Adrenal gland (tissue), 12 donors: ENCODE results near the gene SGSM1. TPM values are rescaled to one million over a fixed set of nuclear protein-coding genes. Genes with fewer than 3 reads are reported as not detected.

Experiments used
- DNase-seq, 7 donors: peaks; one replicate each; pipeline ENCODE4 v3.0.0-alpha.2; 2019 to 2020
- H3K27ac ChIP-seq, 5 donors: fragments of 200-600 bp; sonication (generic) in 4 of 5; 1 replicate in 3 of 5; 2 replicates in 2 of 5; pipeline versions ENCODE4 v1.5.1 to v1.8.0; 2016 to 2020; ENCODE audit warnings: mild to moderate bottlenecking in 1 of 5
- H3K27me3 ChIP-seq: fragments of 200-600 bp; 2 replicates; pipeline ENCODE4 v1.8.0; 2021
- H3K36me3 ChIP-seq, 2 donors: fragments of 200-600 bp; replicated peaks in 1 of 2; 1 replicate in 1 of 2; 2 replicates in 1 of 2; pipeline versions ENCODE4 v1.5.1 to v1.8.0; 2018 to 2022
- H3K4me1 ChIP-seq, 2 donors: fragments of 200-600 bp; replicated peaks in 1 of 2; 1 replicate in 1 of 2; 2 replicates in 1 of 2; pipeline versions ENCODE4 v1.5.1 to v1.8.0; 2018 to 2021
- H3K4me3 ChIP-seq, 4 donors: fragments of 200-600 bp; sonication (generic) in 3 of 4; one replicate each; pipeline ENCODE4 v1.5.1; 2016 to 2018
- H3K9me3 ChIP-seq, 3 donors: fragments of 200-600 bp; sonication (generic) in 1 of 3; replicated peaks in 1 of 3; 1 replicate in 2 of 3; 2 replicates in 1 of 3; pipeline versions ENCODE4 v1.5.1 to v1.8.0; 2016 to 2021
- POLR2A ChIP-seq, 2 donors: fragments of 450-650 bp; IDR thresholded peaks; one replicate each; pipeline ENCODE4 v1.6.1; 2017; ENCODE audit warnings: antibody characterized with exemption in 2 of 2, mild to moderate bottlenecking in 2 of 2, moderate library complexity in 1 of 2
- WGBS, 4 donors: extraction: QIAGEN DNeasy Blood & Tissue Kit in 2 of 4; methylation state at CpG; one replicate each; pipeline versions ENCODE4 v1.1.5 to v1.1.7; 2013 to 2017; 5-methylcytosine and 5-hydroxymethylcytosine counted together
- intact Hi-C, 2 donors: fragments of 100-400 bp; cut with DNase I; formaldehyde crosslinking; loops; one replicate each; pipeline versions ENCODE4 v1.14.1 to v1.15.0; 2022 to 2023
- polyA plus RNA-seq, 3 donors: library from polyadenylated mRNA; stranded (reverse); fragments of 200-250 nt in 2 of 3; fragments of 350-450 nt in 1 of 3; fragmentation: Illumina TruSeq in 1 of 3; extraction: RNeasy Lipid Tissue Mini Kit (QIAGEN cat#74804) in 1 of 3; gene quantifications; one replicate each; pipeline ENCODE4 v1.2.3, GENCODE V29; 2013 to 2014
- total RNA-seq, 9 donors: library from RNA; depleted of rRNA in 4 of 9; stranded (reverse); fragments of >200 nt in 4 of 9; fragments of 120-200 nt in 1 of 9; fragmentation: NEBNext Ultra II Directional in 1 of 9; extraction: Animal tissue kit (Norgen Biotek cat#: 25700) in 1 of 9; gene quantifications; one replicate each; pipeline versions ENCODE4 v1.1.0 to v1.2.4, GENCODE V29; 2013 to 2023
- TF ChIP-seq, protein P1 (sequence below), 6 experiments: fragments of 450-650 bp in 4 of 6; fragments of 200-600 bp in 2 of 6; sonication (generic) in 1 of 6; IDR thresholded peaks; 1 replicate in 5 of 6; 2 replicates in 1 of 6; pipeline versions ENCODE4 v1.5.1 to v1.8.0; 2016 to 2021; ENCODE audit warnings: antibody characterized with exemption in 6 of 6, mild to moderate bottlenecking in 2 of 6, moderate library complexity in 1 of 6
- donor health status: healthy with polysubstance abuse.
- donor health status: Bipolar disorder and iron deficiency.
- donor health status: DM: yes; HTN: yes; CAD: no.
- donor health status: DM: no; HTN: no; CAD: no.
- donor health status: DM: no; HTN: no; CAD: no.
- donor health status: DM: yes; HTN: yes; CAD: no.

The SGSM1 gene
- total and polyA plus RNA-seq, 12 donors: 1.9 to 6.8 (median 3.3) TPM

GRCh38 chr22:24873226-24873625 lies 67.2 kb downstream of the SGSM1 start:
- H3K36me3 ChIP-seq: no peaks in the 10 kb centered on the region
- TF ChIP-seq, protein P1, sequence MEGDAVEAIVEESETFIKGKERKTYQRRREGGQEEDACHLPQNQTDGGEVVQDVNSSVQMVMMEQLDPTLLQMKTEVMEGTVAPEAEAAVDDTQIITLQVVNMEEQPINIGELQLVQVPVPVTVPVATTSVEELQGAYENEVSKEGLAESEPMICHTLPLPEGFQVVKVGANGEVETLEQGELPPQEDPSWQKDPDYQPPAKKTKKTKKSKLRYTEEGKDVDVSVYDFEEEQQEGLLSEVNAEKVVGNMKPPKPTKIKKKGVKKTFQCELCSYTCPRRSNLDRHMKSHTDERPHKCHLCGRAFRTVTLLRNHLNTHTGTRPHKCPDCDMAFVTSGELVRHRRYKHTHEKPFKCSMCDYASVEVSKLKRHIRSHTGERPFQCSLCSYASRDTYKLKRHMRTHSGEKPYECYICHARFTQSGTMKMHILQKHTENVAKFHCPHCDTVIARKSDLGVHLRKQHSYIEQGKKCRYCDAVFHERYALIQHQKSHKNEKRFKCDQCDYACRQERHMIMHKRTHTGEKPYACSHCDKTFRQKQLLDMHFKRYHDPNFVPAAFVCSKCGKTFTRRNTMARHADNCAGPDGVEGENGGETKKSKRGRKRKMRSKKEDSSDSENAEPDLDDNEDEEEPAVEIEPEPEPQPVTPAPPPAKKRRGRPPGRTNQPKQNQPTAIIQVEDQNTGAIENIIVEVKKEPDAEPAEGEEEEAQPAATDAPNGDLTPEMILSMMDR (IDR thresholded peaks at IDR 0.05): no peak
- no peak for TF ChIP-seq POLR2A (IDR thresholded peaks at IDR 0.05)
- no peak overlapping the region for H3K4me3 ChIP-seq
- H3K27ac ChIP-seq: no peak overlapping the region
- WGBS, 4 donors: 65 to 91% (median 79%) methylated on average over 5 of the region's 5 CpGs
- DNase-seq: no peak
- intact Hi-C loops: no loop called here
- H3K27me3 ChIP-seq: no peaks in the 10 kb centered on the region
- H3K4me1 ChIP-seq: no peaks in the 10 kb centered on the region
- no peaks in the 10 kb centered on the region for H3K9me3 ChIP-seq

GRCh38 chr22:24875862-24876506 lies 70.0 kb downstream of the SGSM1 start:
- 74 to 83% (median 77%) methylated on average over 3 to 4 of the region's 4 CpGs for WGBS, 4 donors
- Histone ChIP-seq H3K36me3 (no peaks in the 10 kb centered on the region), H3K4me1 (no peaks in the 10 kb centered on the region), H3K27ac (no peak overlapping the region), H3K27me3 (no peaks in the 10 kb centered on the region), H3K4me3 (no peak overlapping the region), H3K9me3 (no peaks in the 10 kb centered on the region)
- peak in 2 of 7 donors; percentile 5 to 19 for DNase-seq
- intact Hi-C loops: no loop called here
- TF ChIP-seq, protein P1 (IDR thresholded peaks at IDR 0.05): no peak
- TF ChIP-seq POLR2A (IDR thresholded peaks at IDR 0.05): no peak

- no peaks in the 10 kb centered on the region for H3K36me3 ChIP-seq
- intact Hi-C loops: no loop called here
- 91 to 100% (median 96%) methylated on average over 1 of the region's 1 CpG for WGBS, 4 donors
- no peak for DNase-seq
- no peaks in the 10 kb centered on the region for H3K27me3 ChIP-seq
- TF ChIP-seq, protein P1 (IDR thresholded peaks at IDR 0.05): no peak
- no peak for TF ChIP-seq POLR2A (IDR thresholded peaks at IDR 0.05)
- H3K4me1 ChIP-seq: no peaks in the 10 kb centered on the region
- H3K27ac ChIP-seq: no peak overlapping the region
- no peak overlapping the region for H3K4me3 ChIP-seq
- H3K9me3 ChIP-seq: no peaks in the 10 kb centered on the region
Observed at GRCh38 chr22:24876700-24877099, 70.7 kb downstream of the SGSM1 start.

DNA sequence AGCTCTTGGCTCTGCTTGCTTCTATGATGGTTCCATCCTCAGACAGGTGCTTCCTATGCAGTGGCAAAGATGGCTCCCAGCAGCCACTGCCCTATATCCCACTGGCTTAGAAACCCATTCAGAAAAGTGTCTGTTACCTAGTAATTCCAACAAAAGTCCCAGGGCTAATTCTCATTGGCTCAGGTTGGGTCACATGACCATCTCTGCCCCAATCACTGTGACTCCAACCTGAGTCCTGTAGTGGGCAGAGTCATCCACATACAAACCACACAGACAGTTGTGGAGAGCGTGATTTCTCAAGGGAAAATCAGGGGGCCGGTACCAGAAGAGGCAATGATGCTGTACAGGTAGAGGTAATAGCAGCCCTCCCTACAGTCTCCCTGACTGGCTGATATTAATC lies 73.0 kb downstream of the SGSM1 start:
- intact Hi-C loops: no loop called here
- DNase-seq: no peak
- TF ChIP-seq, protein P1 (IDR thresholded peaks at IDR 0.05): no peak
- no peak for TF ChIP-seq POLR2A (IDR thresholded peaks at IDR 0.05)
- 97 to 100% (median 99%) methylated on average over 1 to 2 of the region's 2 CpGs for WGBS, 4 donors
- Histone ChIP-seq H3K27ac (no peak overlapping the region), H3K4me3 (no peak overlapping the region), H3K27me3 (no peaks in the 10 kb centered on the region), H3K36me3 (no peaks in the 10 kb centered on the region), H3K4me1 (no peaks in the 10 kb centered on the region), H3K9me3 (no peaks in the 10 kb centered on the region)
